OCI-LY1 (cell line): Measurements from ENCODE around the gene ARHGEF2.

Experiments used
- H2AFZ ChIP-seq: fragments of 200-600 bp; sonication (generic), shearing (Covaris generic); 2 replicates; pipeline ENCODE4 v1.6.0; 2014; ENCODE audit warnings: antibody characterized with exemption, mild to moderate bottlenecking, low read length
- H3F3A ChIP-seq: fragments of 200-600 bp; sonication (generic), shearing (Covaris generic); 2 replicates; pipeline ENCODE4 v1.6.0; 2014; ENCODE audit warnings: mild to moderate bottlenecking, antibody characterized with exemption, low read length, moderate library complexity; ENCODE audit not compliant: insufficient read depth
- H3K27ac ChIP-seq: fragments of 200-600 bp; sonication (generic); 2 replicates; pipeline ENCODE4 v1.5.1; 2014; ENCODE audit warnings: low read length, mixed run types, mild to moderate bottlenecking, low read depth; ENCODE audit not compliant: poor library complexity, severe bottlenecking
- H3K27me3 ChIP-seq: fragments of 200-600 bp; sonication (generic); 2 replicates; pipeline ENCODE4 v1.6.0; 2014; ENCODE audit warnings: antibody characterized with exemption, mild to moderate bottlenecking, low read length, moderate library complexity; ENCODE audit not compliant: insufficient read depth
- H3K36me3 ChIP-seq: fragments of 200-600 bp; sonication (generic); 2 replicates; pipeline ENCODE4 v1.6.1; 2014; ENCODE audit warnings: mild to moderate bottlenecking, antibody characterized with exemption, low read length, moderate library complexity, mixed read lengths; ENCODE audit not compliant: insufficient read depth
- H3K4me1 ChIP-seq: fragments of 200-600 bp; sonication (generic); 2 replicates; pipeline ENCODE4 v1.5.1; 2014; ENCODE audit warnings: mild to moderate bottlenecking, low read length, moderate library complexity; ENCODE audit not compliant: insufficient read depth, severe bottlenecking
- H3K4me2 ChIP-seq: fragments of 200-600 bp; sonication (generic), shearing (Covaris generic); 2 replicates; pipeline ENCODE4 v1.6.1; 2014; ENCODE audit warnings: low read length
- H3K4me3 ChIP-seq: fragments of 200-600 bp; sonication (generic); 2 replicates; pipeline ENCODE4 v1.5.1; 2014; ENCODE audit warnings: low read length, low read depth, mild to moderate bottlenecking, mixed read lengths; ENCODE audit not compliant: poor library complexity, severe bottlenecking
- H3K79me2 ChIP-seq: fragments of 200-600 bp; shearing (Covaris generic); 2 replicates; pipeline ENCODE4 v1.6.1; 2016; ENCODE audit warnings: mixed run types, low read length, mixed read lengths; ENCODE audit not compliant: insufficient read depth
- H3K9ac ChIP-seq: fragments of 200-600 bp; sonication (generic), shearing (Covaris generic); 2 replicates; pipeline ENCODE4 v1.6.1; 2014; ENCODE audit warnings: mild to moderate bottlenecking, low read length, mixed read lengths
- H3K9me2 ChIP-seq: fragments of 200-600 bp; sonication (generic), shearing (Covaris generic); 2 replicates; pipeline ENCODE4 v1.6.1; 2014; ENCODE audit warnings: low read depth, mild to moderate bottlenecking, low read length, mixed read lengths
- H3K9me3 ChIP-seq: fragments of 200-600 bp; shearing (Covaris generic); 2 replicates; pipeline ENCODE4 v1.6.1; 2014; ENCODE audit warnings: low read length, mixed read lengths
- H4K20me1 ChIP-seq: fragments of 200-600 bp; sonication (generic), shearing (Covaris generic); 2 replicates; pipeline ENCODE4 v1.6.0; 2016; ENCODE audit warnings: mild to moderate bottlenecking, low read length; ENCODE audit not compliant: insufficient read depth
- EZH2 ChIP-seq: fragments of 200-600 bp; sonication (generic), shearing (Covaris generic); IDR thresholded peaks from 2 replicates; pipeline ENCODE4 v1.8.0; 2017; ENCODE audit warnings: borderline replicate concordance, mixed run types, mild to moderate bottlenecking, antibody characterized with exemption, low read length, moderate library complexity, mixed read lengths
- TF ChIP-seq, protein P1 (sequence below): fragments of 200-600 bp; sonication (generic), shearing (Covaris generic); IDR thresholded peaks from 2 replicates; pipeline ENCODE4 v1.5.1; 2017; ENCODE audit warnings: mild to moderate bottlenecking, antibody characterized with exemption, low read length, moderate library complexity, mixed read lengths

ARHGEF2 gene

DNA sequence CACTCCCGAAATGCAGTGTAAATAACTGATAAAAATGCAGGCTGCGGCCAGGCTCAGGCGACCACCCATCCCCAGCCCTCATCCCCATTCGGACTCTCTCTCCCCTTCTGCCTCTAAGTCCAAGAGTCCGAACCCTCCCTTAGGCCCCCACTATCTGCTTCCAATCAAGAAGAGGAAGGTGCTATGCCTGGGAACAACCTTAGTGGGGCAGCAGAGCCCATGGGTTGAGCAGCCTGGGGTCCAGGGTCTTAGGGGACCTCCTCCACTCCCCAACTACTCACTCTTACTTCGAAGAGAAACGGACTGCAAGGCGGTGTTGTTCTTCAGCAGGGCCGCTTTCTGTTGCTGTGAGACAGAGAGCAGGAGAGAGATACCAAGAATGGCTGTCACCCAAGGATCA lies 12.2 kb downstream of the ARHGEF2 start:
- peaks cover 24% of the 10 kb centered on the region for H3K79me2 ChIP-seq
- H3K4me2 ChIP-seq = no peak overlapping the region
- TF ChIP-seq, protein P1, sequence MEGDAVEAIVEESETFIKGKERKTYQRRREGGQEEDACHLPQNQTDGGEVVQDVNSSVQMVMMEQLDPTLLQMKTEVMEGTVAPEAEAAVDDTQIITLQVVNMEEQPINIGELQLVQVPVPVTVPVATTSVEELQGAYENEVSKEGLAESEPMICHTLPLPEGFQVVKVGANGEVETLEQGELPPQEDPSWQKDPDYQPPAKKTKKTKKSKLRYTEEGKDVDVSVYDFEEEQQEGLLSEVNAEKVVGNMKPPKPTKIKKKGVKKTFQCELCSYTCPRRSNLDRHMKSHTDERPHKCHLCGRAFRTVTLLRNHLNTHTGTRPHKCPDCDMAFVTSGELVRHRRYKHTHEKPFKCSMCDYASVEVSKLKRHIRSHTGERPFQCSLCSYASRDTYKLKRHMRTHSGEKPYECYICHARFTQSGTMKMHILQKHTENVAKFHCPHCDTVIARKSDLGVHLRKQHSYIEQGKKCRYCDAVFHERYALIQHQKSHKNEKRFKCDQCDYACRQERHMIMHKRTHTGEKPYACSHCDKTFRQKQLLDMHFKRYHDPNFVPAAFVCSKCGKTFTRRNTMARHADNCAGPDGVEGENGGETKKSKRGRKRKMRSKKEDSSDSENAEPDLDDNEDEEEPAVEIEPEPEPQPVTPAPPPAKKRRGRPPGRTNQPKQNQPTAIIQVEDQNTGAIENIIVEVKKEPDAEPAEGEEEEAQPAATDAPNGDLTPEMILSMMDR = peak; percentile 36; the same call in 1 of the 2 replicates
- no peak for TF ChIP-seq EZH2
- no peak overlapping the region for H3K9ac ChIP-seq
- H3K4me3 ChIP-seq = no peak overlapping the region
- H3K9me3 ChIP-seq = no peaks in the 10 kb centered on the region
- H3K9me2 ChIP-seq = no peaks in the 10 kb centered on the region
- H3K27me3 ChIP-seq = no peaks in the 10 kb centered on the region
- no peaks in the 10 kb centered on the region for H4K20me1 ChIP-seq
- peaks cover 88% of the 10 kb centered on the region for H3K36me3 ChIP-seq
- no peak overlapping the region for H3K27ac ChIP-seq
- peaks cover 35% of the 10 kb centered on the region for H3K4me1 ChIP-seq
- H3F3A ChIP-seq = no peaks in the 10 kb centered on the region
- H2AFZ ChIP-seq = no peak overlapping the region

DNA sequence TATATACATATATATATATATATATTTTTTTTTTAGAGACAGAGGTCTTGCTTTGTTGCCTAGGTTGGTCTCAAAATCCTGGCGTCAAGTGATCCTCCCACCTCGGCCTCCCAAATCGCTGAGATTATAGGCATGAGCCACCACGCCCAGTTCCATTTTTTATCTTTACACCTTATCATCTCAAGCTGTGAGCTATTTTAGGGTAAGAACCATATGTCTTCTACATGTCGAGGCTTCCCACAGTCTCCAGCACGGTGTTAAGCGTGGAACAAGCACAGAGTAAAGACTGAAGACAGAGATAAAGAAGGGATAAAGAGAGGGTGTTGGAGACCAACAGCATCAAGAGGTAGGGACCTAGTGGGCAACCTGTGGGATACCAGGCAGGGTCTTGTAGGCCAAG lies 14.2 kb downstream of the ARHGEF2 start:
- Histone ChIP-seq H3K4me2 (no peak overlapping the region), H3K4me3 (no peak overlapping the region), H3K27ac (no peak overlapping the region), H3K9me2 (no peaks in the 10 kb centered on the region), H3F3A (no peaks in the 10 kb centered on the region), H2AFZ (no peak overlapping the region), H3K9me3 (no peaks in the 10 kb centered on the region), H4K20me1 (no peaks in the 10 kb centered on the region), H3K27me3 (no peaks in the 10 kb centered on the region), H3K9ac (no peak overlapping the region), H3K4me1 (peaks cover 39% of the 10 kb centered on the region), H3K36me3 (peaks cover 95% of the 10 kb centered on the region), H3K79me2 (peaks cover 6% of the 10 kb centered on the region; the same call in 1 of the 2 replicates)
- TF ChIP-seq, protein P1 = no peak
- no peak for TF ChIP-seq EZH2

DNA sequence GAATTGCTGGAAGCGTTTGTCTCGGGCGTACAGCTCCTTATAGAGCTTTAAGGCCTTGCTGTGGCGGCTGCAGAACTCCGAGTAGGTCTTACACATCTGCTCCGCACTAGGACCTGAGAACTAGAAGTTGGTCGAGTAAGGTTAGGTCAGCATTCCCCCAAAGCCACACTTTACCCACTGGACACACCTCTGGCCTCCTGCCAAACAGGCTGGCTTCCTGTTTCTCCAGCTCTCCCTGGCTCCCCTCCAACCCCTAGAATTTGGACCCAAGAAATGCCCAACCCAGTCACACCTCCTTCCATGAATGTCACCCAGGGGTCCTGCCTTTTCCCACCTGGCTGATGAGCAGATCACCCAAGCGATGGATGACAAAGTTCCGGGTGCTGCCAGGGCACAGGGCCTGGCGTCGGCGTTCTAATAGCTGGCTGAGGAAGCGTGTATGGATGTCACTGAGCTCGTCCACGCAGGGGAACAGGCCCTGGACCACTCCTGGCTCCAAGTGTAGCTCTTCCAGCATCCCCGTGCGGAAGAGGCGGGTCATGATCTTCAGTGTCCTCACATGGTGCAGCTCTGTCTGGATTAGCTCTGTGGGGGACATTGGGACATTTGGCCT lies 15.6 kb downstream of the ARHGEF2 start:
- H3K4me2 ChIP-seq = no peak overlapping the region

More for the DNA sequence above, 15.6 kb downstream of the ARHGEF2 start:
- Histone ChIP-seq H3K27me3 (no peaks in the 10 kb centered on the region), H3K9me2 (no peaks in the 10 kb centered on the region), H3K4me1 (peaks cover 45% of the 10 kb centered on the region), H3K36me3 (peaks cover 93% of the 10 kb centered on the region), H3K79me2 (no peaks in the 10 kb centered on the region), H3K27ac (no peak overlapping the region), H4K20me1 (no peaks in the 10 kb centered on the region), H3K9ac (no peak overlapping the region), H2AFZ (no peak overlapping the region), H3K9me3 (no peaks in the 10 kb centered on the region), H3F3A (no peaks in the 10 kb centered on the region), H3K4me3 (no peak overlapping the region)
- TF ChIP-seq EZH2 = no peak
- TF ChIP-seq, protein P1 = no peak
